HAP-1 (cell line): ENCODE measurements around the gene GGA1.
"Not testable (repeated sequence)": the region's sequence is repeated elsewhere in the genome, so short reads cannot be mapped to it uniquely, and the experiment has no call there.

Experiments used
- DNase-seq, 2 experiments: peaks; one replicate each; pipeline ENCODE4 v3.0.0-alpha.2; 2016 to 2020; ENCODE audit warnings: low spot score in 2 of 2
- H3K27me3 ChIP-seq: fragments of 250-450 bp; sonication (Bioruptor Pico); 2 replicates; pipeline ENCODE4 v1.5.1; 2020; ENCODE audit warnings: low read depth, mild to moderate bottlenecking, moderate library complexity
- H3K36me3 ChIP-seq: fragments of 250-450 bp; sonication (Bioruptor Pico); replicated peaks from 2 replicates; pipeline ENCODE4 v1.5.1; 2020; ENCODE audit warnings: mild to moderate bottlenecking
- H3K4me1 ChIP-seq: fragments of 250-450 bp; sonication (Bioruptor Pico); 2 replicates; pipeline ENCODE4 v1.5.1; 2020; ENCODE audit warnings: mild to moderate bottlenecking
- H3K4me3 ChIP-seq: fragments of 250-450 bp; sonication (Bioruptor Pico); 2 replicates; pipeline ENCODE4 v1.5.1; 2020; ENCODE audit warnings: mild to moderate bottlenecking, moderate library complexity
- H3K9me3 ChIP-seq: fragments of 250-450 bp; sonication (Bioruptor Pico); 2 replicates; pipeline ENCODE4 v1.5.1; 2020; ENCODE audit warnings: mild to moderate bottlenecking, moderate library complexity
- in situ Hi-C: fragments of 300-500 bp; cut with MboI; formaldehyde crosslinking; loops from 3 replicates; pipeline ENCODE4 v1.14.3; 2020; ENCODE audit warnings: low sequenced_read_pairs, inconsistent platforms, mixed read lengths

The GGA1 gene

DNA sequence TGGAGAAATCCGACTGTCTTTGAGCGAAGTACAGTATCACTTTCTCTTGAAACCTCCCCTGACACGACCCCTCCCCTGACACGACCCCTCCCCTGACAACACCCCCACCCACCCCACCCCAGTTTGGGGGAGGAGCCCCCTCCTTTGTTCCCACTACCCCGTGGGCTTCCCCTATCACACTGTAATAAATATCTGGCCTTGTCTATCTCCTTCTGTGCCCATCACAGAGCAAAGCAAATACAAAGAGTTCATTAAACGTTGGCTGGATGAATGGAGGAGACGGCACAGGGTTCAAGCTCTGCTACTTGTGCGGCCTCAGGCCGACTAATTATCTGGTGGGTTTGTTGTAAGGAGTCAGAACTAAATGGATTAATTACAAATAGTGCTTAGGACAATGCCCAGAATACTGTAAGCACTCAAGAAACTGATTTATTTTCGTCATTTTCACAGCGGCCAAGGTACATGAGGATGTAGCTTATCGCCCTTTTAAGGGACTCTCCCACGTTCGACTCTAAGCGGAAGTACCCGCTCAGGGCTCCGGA, 628 bp upstream of the GGA1 start:
- in situ Hi-C loops: no loop called here
- peaks cover 9% of the 10 kb centered on the region for H3K4me1 ChIP-seq
- H3K9me3 ChIP-seq: no peaks in the 10 kb centered on the region
- peaks cover 5% of the 10 kb centered on the region for H3K36me3 ChIP-seq
- peaks cover 14% of the 10 kb centered on the region; the same call in 1 of the 2 replicates for H3K27me3 ChIP-seq
- no peak for DNase-seq
- peak overlapping the region; percentile 80 for H3K4me3 ChIP-seq

DNA sequence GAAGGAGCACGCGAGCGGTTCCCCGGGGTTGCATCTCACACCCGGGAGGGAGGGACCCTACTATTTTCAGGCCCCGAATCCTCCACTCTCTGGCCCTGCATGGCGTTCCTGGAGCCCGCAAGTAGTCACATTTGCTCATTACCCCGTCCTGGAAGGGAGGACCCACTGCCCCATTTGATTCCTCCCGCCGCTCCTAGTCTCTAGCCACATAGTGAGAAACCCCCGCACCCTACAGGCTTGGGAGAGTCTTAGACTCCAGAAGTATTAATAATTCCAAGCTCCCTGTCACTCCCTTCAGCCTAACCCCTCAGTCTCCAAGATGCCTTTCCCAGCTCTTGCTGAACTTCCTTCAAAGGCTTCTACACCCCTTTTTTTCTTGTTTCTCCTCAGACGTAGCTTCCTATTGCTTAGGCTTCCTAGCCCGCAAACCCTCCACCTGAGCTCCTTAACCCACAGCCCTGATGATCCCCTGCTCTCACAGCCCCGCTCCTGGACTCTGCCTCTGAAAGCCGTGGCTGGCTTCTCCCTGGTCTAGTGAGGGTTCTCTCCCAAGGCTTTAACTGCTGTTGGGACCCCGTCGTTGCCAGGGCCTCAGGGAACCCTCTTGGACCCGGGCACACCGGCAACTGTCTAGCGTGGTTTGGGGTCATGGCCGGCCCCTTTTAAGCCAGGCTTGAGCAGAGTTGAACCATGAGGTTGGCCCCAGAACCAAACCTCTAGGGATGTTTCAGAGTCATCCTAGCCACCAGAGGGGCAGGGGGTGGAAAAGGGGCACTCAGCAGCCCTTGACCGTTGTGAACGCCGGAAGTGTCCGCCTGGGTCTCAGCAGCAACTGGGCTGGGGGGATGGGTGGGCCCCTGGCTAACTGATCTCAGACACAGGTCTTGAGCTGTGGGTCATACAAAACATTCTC, 862 bp downstream of the GGA1 start:
- peaks cover 9% of the 10 kb centered on the region for H3K4me1 ChIP-seq
- peak overlapping the region; percentile 80 for H3K4me3 ChIP-seq
- in situ Hi-C loops: no loop called here
- DNase-seq: peak in 1 of 2 experiments; percentile 29
- H3K9me3 ChIP-seq: no peaks in the 10 kb centered on the region
- H3K36me3 ChIP-seq: peaks cover 11% of the 10 kb centered on the region
- peaks cover 14% of the 10 kb centered on the region; the same call in 1 of the 2 replicates for H3K27me3 ChIP-seq

DNA sequence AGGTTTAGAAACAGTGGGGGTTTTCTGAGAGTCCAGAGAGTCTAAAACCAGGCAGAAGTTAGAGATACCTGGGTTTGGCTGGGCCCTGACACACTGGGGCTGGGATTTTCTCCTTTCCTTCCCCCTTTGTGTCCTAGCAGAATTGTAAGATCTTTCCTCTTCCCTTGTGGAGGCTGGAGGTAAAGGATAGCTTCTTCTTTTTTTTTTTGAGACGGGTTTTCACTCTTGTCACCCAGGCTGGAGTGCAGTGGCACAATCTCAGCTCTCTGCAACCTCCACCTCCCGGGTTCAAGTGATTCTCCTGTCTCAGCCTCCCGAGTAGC, 1.5 kb downstream of the GGA1 start:
- Histone ChIP-seq H3K4me3 (peak overlapping the region; percentile 80), H3K36me3 (peaks cover 18% of the 10 kb centered on the region)
- H3K27me3 ChIP-seq, DNase-seq, H3K9me3 ChIP-seq, in situ Hi-C loops, H3K4me1 ChIP-seq: not testable (repeated sequence)

DNA sequence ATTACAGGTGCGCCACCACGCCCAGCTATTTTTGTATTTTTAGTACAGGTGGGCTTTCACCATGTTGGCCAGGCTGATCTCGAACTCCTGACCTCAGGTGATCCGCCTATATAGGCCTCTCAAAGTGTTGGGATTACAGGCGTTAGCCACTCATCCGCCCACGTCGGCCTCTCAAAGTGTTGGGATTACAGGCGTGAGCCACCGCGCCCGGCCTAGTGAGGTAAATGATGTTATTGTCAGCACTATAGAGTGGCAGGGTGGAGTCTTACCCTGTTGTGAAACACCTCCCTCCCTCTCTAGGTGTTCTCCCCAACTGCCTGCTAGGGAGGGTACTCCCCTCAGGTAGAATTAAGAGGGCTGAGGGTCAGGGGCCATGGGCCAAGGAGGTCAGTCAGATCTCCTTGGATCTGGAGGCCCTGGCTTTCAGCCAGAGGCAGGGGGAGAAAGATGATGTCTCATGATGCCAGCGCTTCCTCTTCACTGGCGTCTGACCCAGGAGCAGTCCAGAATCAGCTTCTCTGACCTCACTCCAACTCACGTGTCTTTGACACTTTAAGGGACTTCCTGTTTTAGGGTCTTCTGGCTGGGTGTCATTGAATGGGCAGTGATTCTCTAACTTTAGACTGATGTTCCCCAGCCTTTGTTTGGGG, 2.0 kb downstream of the GGA1 start:
- Histone ChIP-seq H3K27me3 (peaks cover 6% of the 10 kb centered on the region; the same call in 1 of the 2 replicates), H3K4me1 (peaks cover 9% of the 10 kb centered on the region), H3K4me3 (no peak overlapping the region), H3K36me3 (peaks cover 18% of the 10 kb centered on the region), H3K9me3 (no peaks in the 10 kb centered on the region)
- DNase-seq: no peak
- in situ Hi-C loops: no loop called here

DNA sequence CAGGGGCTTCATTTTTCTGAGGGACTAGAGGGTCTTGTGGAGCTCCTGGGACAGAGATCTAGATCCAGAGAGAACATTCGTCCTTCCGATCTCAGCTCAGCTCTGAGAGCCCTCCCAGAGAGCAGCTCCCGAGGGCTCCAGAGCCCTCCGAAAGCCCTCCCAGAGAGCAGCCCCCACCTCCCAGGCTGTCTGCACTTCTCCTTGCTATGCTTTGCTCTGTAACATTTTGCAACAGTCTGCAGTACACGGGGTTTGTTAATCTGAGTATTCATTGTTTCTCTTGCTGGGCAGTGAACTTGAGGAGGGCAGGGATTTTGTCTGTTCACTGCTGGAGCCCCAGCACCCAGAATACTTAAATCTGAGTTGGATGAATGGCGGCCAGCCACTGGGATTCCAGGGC, 2.6 kb downstream of the GGA1 start:
- Histone ChIP-seq H3K36me3 (peaks cover 22% of the 10 kb centered on the region), H3K4me1 (peaks cover 9% of the 10 kb centered on the region), H3K4me3 (no peak overlapping the region), H3K9me3 (no peaks in the 10 kb centered on the region), H3K27me3 (peaks cover under 1% of the 10 kb centered on the region; the same call in 1 of the 2 replicates)
- no peak for DNase-seq
- in situ Hi-C loops: no loop called here

DNA sequence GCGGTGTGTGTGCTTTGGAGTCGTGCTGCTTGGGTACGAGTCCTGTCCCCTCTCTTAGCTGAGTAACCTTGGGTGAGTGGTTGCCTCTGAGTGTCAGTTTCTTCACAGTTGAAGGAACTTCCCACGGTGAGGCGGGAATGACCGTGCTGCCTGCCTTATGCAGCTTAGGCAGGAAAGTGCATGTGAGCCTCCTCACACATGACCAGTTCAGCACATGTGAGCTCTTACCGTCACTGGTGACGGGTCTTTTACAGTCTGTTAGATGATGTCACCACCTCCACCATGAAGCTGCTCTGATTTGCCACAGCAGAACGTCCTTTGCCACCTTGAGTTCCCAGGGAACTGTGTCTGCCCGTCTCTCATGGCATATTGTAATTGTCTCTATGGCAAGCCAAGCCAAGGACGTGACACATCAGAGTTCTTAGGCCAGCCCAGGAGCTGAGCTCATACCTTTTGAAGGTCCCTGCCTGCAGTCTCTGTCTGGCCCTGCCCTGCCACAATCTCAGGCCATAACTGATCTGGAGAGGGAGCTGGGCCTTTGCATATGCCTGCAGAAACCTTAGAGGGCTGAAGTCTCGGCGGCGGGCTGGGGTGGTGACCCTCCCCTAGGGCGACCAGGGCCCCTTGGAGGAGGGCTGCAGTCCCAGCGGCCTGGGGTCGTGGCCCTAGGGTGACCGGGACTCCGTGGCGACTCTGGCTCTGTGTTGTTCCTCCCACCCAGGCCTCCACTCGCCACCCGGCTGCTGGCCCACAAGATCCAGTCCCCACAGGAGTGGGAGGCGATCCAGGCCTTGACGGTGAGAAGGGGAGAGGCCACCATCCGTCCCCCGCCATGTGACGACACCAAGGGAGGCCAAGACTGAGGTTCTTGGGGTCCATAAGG, 7.8 kb downstream of the GGA1 start:
- Histone ChIP-seq H3K36me3 (peaks cover 59% of the 10 kb centered on the region), H3K9me3 (no peaks in the 10 kb centered on the region), H3K4me3 (no peak overlapping the region), H3K27me3 (no peaks in the 10 kb centered on the region), H3K4me1 (no peaks in the 10 kb centered on the region)
- in situ Hi-C loops: no loop called here
- no peak for DNase-seq

DNA sequence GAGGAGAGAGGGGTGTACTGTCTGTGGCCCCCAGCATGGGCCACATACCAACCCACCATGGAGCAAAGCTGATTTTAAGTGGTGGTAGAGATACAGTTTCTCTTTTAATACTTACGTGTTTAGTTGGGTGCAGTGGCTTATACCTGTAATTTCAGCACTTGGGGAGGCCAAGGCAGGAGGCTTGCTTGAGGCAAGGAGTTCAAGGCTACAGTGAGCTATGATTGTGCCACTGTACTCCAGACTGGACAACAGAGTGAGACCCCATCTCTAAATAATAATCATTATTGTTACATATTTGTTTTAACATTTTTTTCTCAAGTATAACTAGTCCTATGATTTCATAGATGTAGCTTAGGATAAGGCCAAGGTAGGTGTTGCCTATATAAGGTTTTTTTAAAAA, 8.8 kb downstream of the GGA1 start:
- Histone ChIP-seq H3K4me3 (no peak overlapping the region), H3K36me3 (peaks cover 59% of the 10 kb centered on the region), H3K9me3 (no peaks in the 10 kb centered on the region), H3K27me3 (no peaks in the 10 kb centered on the region), H3K4me1 (no peaks in the 10 kb centered on the region)
- no peak for DNase-seq
- in situ Hi-C loops: no loop called here

DNA sequence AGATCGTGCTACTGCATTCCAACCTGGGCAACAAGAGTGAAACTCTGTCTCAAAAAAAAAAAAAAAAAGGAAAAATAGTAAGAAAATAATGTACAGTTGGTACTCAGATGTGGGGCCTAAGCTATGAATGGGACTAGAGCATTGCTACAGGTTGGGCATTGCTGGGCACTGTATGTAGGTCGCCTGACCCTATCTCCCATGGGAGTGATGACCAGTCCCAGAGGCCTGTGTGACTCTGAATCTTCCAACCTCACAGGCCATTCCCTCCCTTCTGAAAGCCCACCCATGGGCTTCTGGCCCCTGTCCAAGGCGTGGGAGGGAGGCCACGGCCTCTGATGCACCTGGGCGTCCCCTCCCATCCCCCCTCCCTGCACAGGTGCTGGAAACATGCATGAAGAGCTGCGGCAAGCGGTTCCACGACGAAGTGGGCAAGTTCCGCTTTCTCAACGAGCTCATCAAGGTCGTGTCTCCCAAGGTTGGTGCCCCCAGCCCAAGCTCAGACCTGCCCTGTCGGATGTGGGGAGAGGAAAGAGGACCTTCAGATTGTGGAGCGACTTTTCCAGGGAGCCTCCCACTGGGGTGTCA, 9.5 kb downstream of the GGA1 start:
- in situ Hi-C loops: no loop called here
- DNase-seq: no peak
- Histone ChIP-seq H3K4me1 (no peaks in the 10 kb centered on the region), H3K4me3 (no peak overlapping the region), H3K27me3 (no peaks in the 10 kb centered on the region), H3K9me3 (no peaks in the 10 kb centered on the region), H3K36me3 (peaks cover 61% of the 10 kb centered on the region)

DNA sequence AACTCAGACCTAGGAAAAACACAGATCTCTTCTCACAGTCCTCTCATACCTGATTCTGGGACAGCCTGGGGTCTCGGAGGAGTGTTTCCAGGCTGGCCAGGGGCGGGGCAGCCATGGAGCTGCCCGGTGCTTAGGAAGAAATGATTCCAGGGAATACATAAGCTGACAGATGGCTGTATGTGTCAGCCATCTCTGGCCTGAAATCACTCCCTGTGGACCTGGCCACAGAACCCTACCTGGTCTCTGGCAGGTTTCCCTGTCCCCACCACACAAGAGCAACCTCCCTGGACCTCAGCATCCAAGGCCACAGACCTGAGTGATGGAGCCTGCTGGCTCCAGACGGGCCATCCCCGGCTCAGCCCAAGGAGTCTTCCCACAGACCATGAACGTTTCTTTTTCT, 10.0 kb downstream of the GGA1 start:
- DNase-seq: no peak
- no peak overlapping the region for H3K4me3 ChIP-seq
- H3K9me3 ChIP-seq: no peaks in the 10 kb centered on the region
- no peaks in the 10 kb centered on the region for H3K27me3 ChIP-seq
- peaks cover 64% of the 10 kb centered on the region for H3K36me3 ChIP-seq
- in situ Hi-C loops: no loop called here
- no peaks in the 10 kb centered on the region for H3K4me1 ChIP-seq

DNA sequence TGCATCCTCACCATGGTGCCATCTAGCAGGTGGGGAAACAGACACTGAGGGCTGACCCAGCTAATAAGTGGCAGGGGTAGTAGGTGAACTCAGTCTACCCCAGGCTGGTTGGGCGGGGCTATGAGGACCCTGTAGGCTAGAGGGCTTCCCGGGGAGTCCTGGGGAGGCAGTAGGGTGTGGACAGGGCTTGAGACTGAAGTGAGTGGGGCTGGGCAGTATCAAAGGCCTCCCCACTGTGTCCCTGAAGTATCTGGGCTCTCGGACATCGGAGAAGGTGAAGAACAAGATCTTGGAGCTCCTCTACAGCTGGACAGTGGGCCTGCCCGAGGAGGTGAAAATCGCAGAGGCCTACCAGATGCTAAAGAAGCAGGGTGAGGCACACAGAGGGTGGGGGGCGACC, 11.4 kb downstream of the GGA1 start:
- Histone ChIP-seq H3K36me3 (peaks cover 64% of the 10 kb centered on the region), H3K4me3 (no peak overlapping the region), H3K9me3 (no peaks in the 10 kb centered on the region), H3K4me1 (no peaks in the 10 kb centered on the region), H3K27me3 (no peaks in the 10 kb centered on the region)
- no peak for DNase-seq
- in situ Hi-C loops: no loop called here

DNA sequence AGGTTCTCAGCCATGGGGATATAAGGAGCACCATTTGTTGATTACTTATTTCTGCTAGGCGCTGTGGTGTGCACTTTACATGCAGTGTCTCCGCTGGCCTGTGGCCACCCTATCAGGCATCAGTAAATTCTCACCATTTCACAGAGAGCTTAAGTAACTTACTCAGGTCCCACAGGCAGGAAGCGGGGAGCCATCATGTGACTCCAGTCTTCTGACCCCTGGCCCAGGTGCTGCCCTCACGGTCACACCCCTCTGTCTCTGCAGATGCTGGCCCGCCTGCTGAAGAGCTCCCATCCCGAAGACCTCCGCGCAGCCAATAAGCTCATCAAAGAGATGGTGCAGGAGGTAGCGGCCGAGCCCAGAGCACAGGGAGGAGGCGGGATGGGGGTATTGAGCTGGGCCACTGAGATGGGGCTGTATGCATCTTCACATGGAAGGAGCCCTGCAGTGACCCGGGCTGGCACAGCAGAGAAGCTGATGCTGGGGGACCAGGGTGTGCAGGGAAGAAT, 12.8 kb downstream of the GGA1 start:
- in situ Hi-C loops: no loop called here
- H3K4me1 ChIP-seq: no peaks in the 10 kb centered on the region
- H3K4me3 ChIP-seq: no peak overlapping the region
- no peaks in the 10 kb centered on the region for H3K9me3 ChIP-seq
- no peaks in the 10 kb centered on the region for H3K27me3 ChIP-seq
- H3K36me3 ChIP-seq: peaks cover 67% of the 10 kb centered on the region
- DNase-seq: no peak

DNA sequence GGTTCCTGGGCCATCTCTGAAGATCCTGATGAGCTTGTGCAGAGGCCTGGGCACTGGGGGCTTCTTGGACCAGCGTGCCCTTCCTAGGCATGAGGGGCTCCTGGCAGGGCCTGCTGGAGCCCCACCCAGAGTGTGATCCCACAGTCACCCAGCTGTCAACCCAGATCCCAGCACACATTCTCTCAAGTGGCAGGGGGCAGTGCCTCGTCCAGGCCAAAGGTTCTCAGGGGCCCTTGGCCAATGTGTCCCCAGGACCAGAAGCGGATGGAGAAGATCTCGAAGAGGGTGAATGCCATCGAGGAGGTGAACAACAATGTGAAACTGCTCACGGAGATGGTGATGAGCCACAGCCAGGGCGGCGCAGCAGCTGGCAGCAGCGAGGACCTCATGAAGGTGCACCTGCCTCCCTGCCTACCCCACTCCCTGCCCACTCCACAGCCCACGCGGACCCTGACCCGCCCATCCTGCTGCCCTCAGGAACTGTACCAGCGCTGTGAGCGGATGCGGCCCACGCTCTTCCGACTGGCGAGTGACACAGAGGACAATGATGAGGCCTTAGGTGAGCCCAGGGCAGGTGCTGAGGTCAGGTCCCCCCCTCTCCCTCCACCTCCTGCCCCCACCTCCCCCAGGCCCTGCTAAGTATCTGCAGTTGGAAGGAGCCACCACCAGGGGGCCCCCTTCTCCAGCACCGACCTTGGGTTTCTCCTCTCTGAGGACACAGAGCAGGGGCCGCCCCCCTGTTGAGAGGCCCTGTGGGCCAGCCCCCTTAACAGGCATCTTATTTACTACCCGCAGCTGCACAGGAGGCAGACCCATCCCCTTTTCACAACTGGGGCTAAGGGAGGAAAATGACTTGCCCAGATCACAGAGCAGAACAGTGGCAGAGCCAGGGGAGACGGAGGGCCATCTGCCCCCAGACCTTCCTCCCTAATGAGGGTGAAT, 14.7 kb downstream of the GGA1 start:
- Histone ChIP-seq H3K27me3 (no peaks in the 10 kb centered on the region), H3K4me3 (no peak overlapping the region), H3K4me1 (no peaks in the 10 kb centered on the region), H3K36me3 (peaks cover 51% of the 10 kb centered on the region), H3K9me3 (no peaks in the 10 kb centered on the region)
- in situ Hi-C loops: no loop called here
- DNase-seq: peak; percentile 31 to 80
